Vagina (tissue), 2 donors: Measurements from ENCODE around the gene TSPEAR.

Experiments
- CTCF ChIP-seq, 3 experiments: fragments of 450-650 bp in 2 of 3; fragments of 200-600 bp in 1 of 3; sonication (generic) in 1 of 3; IDR thresholded peaks; one replicate each; pipeline ENCODE4 v1.5.1; 2017 to 2019; ENCODE audit warnings: antibody characterized with exemption in 3 of 3, mild to moderate bottlenecking in 2 of 3, moderate library complexity in 2 of 3
- POLR2A ChIP-seq, 2 donors: fragments of 450-650 bp; IDR thresholded peaks; one replicate each; pipeline ENCODE4 v1.6.1; 2017; ENCODE audit warnings: antibody characterized with exemption in 2 of 2, mild to moderate bottlenecking in 2 of 2, moderate library complexity in 2 of 2
- POLR2AphosphoS5 ChIP-seq, 2 donors: sonication (generic); formaldehyde crosslinking; IDR thresholded peaks; one replicate each; pipeline ENCODE4 v1.9.0; 2017; ENCODE audit warnings: antibody characterized with exemption in 2 of 2, mild to moderate bottlenecking in 2 of 2, low read depth in 1 of 2; ENCODE audit not compliant: insufficient read depth in 1 of 2

- TF ChIP-seq CTCF (IDR thresholded peaks at IDR 0.05) (no peak), POLR2AphosphoS5 (IDR thresholded peaks at IDR 0.05; ENCODE audit: insufficient read depth in 1 of 2, low read depth in 1 of 2) (no peak), POLR2A (IDR thresholded peaks at IDR 0.05) (no peak)
Observed at GRCh38 chr21:44531606-44532564, 179.5 kb downstream of the TSPEAR start.
